HEK293T (cell line): ENCODE data around the gene SEC31A.

Experiments used
- BHLHE40 ChIP-seq: fragments of 450-650 bp; IDR thresholded peaks from 2 replicates; pipeline ENCODE4 v1.6.1; 2016; ENCODE audit warnings: mild to moderate bottlenecking, moderate library complexity, borderline replicate concordance
- CTBP1 ChIP-seq: fragments of 450-650 bp; IDR thresholded peaks from 2 replicates; pipeline ENCODE4 v1.6.1; 2016; ENCODE audit warnings: borderline replicate concordance
- ELF4 ChIP-seq: fragments of 450-650 bp; IDR thresholded peaks from 2 replicates; pipeline ENCODE4 v1.6.1; 2017; ENCODE audit warnings: antibody characterized with exemption
- FOXA1 ChIP-seq: fragments of 450-650 bp; IDR thresholded peaks from 2 replicates; pipeline ENCODE4 v1.6.1; 2016; ENCODE audit warnings: mild to moderate bottlenecking
- FOXK2 ChIP-seq: fragments of 450-650 bp; IDR thresholded peaks from 2 replicates; pipeline ENCODE4 v1.6.1; 2016; ENCODE audit warnings: mild to moderate bottlenecking
- HDGF ChIP-seq: fragments of 450-650 bp; IDR thresholded peaks from 2 replicates; pipeline ENCODE4 v1.6.1; 2017; ENCODE audit warnings: antibody characterized with exemption, borderline replicate concordance
- NFRKB ChIP-seq: fragments of 450-650 bp; IDR thresholded peaks from 2 replicates; pipeline ENCODE4 v1.6.1; 2016; ENCODE audit warnings: mild to moderate bottlenecking, moderate library complexity
- SP1 ChIP-seq: fragments of 450-650 bp; IDR thresholded peaks from 2 replicates; pipeline ENCODE4 v1.6.1; 2017
- SUZ12 ChIP-seq: fragments of 450-650 bp; IDR thresholded peaks from 2 replicates; pipeline ENCODE4 v1.6.1; 2016; ENCODE audit warnings: mild to moderate bottlenecking

- TF ChIP-seq FOXA1 (no peak), NFRKB (no peak), ELF4 (no peak), SP1 (no peak), SUZ12 (no peak), HDGF (no peak), FOXK2 (no peak), BHLHE40 (no peak), CTBP1 (no peak)
Observed at GRCh38 chr4:82892467-82892802, 1.5 kb upstream of the SEC31A start.
